CD14-positive monocyte (primary cell): ENCODE measurements around the gene SYNE1. TPM values are rescaled to one million over a fixed set of nuclear protein-coding genes. Genes with fewer than 3 reads are reported as not detected.
A peak's percentile ranks its signal among the peaks of the same experiment; 100 is the strongest.

Experiments
- DNase-seq, 3 donors: peaks; one replicate each; pipeline ENCODE4 v3.0.0-alpha.2; 2011 to 2022
- H2AFZ ChIP-seq: 2 replicates; pipeline ENCODE4 v1.6.0; 2012; ENCODE audit warnings: mild to moderate bottlenecking, low read depth, low read length, inconsistent platforms; ENCODE audit not compliant: insufficient read depth, poor library complexity, severe bottlenecking
- H3K27ac ChIP-seq, 2 donors: 1 replicate in 1 of 2; 2 replicates in 1 of 2; pipeline ENCODE4 v1.5.1; 2012 to 2013; ENCODE audit warnings: low read length in 2 of 2, control low read depth in 1 of 2, inconsistent platforms in 1 of 2, low read depth in 1 of 2, mild to moderate bottlenecking in 1 of 2
- H3K27me3 ChIP-seq, 2 donors: one replicate each; pipeline versions ENCODE4 v1.6.0 to v1.6.1; 2011 to 2013; ENCODE audit warnings: low read length in 2 of 2; ENCODE audit not compliant: control insufficient read depth in 2 of 2, insufficient read depth in 2 of 2
- H3K36me3 ChIP-seq, 2 donors: replicated peaks in 1 of 2; 1 replicate in 1 of 2; 2 replicates in 1 of 2; pipeline versions ENCODE4 v1.5.1 to v1.6.1; 2012 to 2013; ENCODE audit warnings: low read length in 2 of 2, control low read depth in 1 of 2, inconsistent platforms in 1 of 2, mild to moderate bottlenecking in 1 of 2; ENCODE audit not compliant: insufficient read depth in 2 of 2, control insufficient read depth in 1 of 2
- H3K4me1 ChIP-seq, 2 donors: 1 replicate in 1 of 2; 2 replicates in 1 of 2; pipeline versions ENCODE4 v1.5.1 to v1.6.1; 2012 to 2013; ENCODE audit warnings: low read length in 2 of 2, control low read depth in 1 of 2, inconsistent platforms in 1 of 2, mild to moderate bottlenecking in 1 of 2, moderate library complexity in 1 of 2; ENCODE audit not compliant: insufficient read depth in 2 of 2, control insufficient read depth in 1 of 2
- H3K4me2 ChIP-seq: replicated peaks from 2 replicates; pipeline ENCODE3; 2012; ENCODE audit warnings: low read length, moderate library complexity, mild to moderate bottlenecking; ENCODE audit not compliant: poor library complexity, severe bottlenecking; ENCODE audit errors: extremely low read depth
- H3K4me3 ChIP-seq, 3 experiments: fragments of 200-600 bp in 1 of 3; sonication (generic) in 1 of 3; replicated peaks in 1 of 3; 1 replicate in 2 of 3; 2 replicates in 1 of 3; pipeline ENCODE4 v1.5.1; 2011 to 2013; ENCODE audit warnings: low read length in 3 of 3, mild to moderate bottlenecking in 3 of 3, control low read depth in 2 of 3, low read depth in 2 of 3, inconsistent platforms in 1 of 3, moderate library complexity in 1 of 3
- H3K79me2 ChIP-seq: 2 replicates; pipeline ENCODE4 v1.6.0; 2012; ENCODE audit warnings: mild to moderate bottlenecking, control low read depth, inconsistent platforms, low read length, moderate library complexity; ENCODE audit not compliant: insufficient read depth
- H3K9ac ChIP-seq: 2 replicates; pipeline ENCODE4 v1.6.0; 2017; ENCODE audit warnings: low read length, mild to moderate bottlenecking; ENCODE audit not compliant: insufficient read depth, poor library complexity, severe bottlenecking
- H3K9me3 ChIP-seq, 2 donors: replicated peaks in 1 of 2; 1 replicate in 1 of 2; 2 replicates in 1 of 2; pipeline versions ENCODE4 v1.5.1 to v1.6.1; 2012 to 2013; ENCODE audit warnings: low read length in 2 of 2, control low read depth in 1 of 2; ENCODE audit not compliant: control insufficient read depth in 1 of 2, insufficient read depth in 1 of 2
- H4K20me1 ChIP-seq: 2 replicates; pipeline ENCODE4 v1.6.0; 2012; ENCODE audit warnings: mild to moderate bottlenecking, low read length, control low read depth, moderate library complexity; ENCODE audit not compliant: insufficient read depth
- H3K27ac Mint-ChIP-seq, 7 donors: one replicate each; pipeline ENCODE4 v1.8.0; 2020; ENCODE audit warnings: mild to moderate bottlenecking in 7 of 7, mixed read lengths in 7 of 7, moderate library complexity in 6 of 7, inconsistent platforms in 2 of 7
- H3K27me3 Mint-ChIP-seq, 3 donors: one replicate each; pipeline ENCODE4 v1.8.0; 2021 to 2022; ENCODE audit warnings: low read depth in 3 of 3, mild to moderate bottlenecking in 3 of 3, mixed read lengths in 3 of 3, moderate library complexity in 3 of 3, inconsistent platforms in 1 of 3
- H3K36me3 Mint-ChIP-seq, 2 donors: one replicate each; pipeline ENCODE4 v1.8.0; 2020; ENCODE audit warnings: mixed read lengths in 2 of 2, inconsistent platforms in 1 of 2, mild to moderate bottlenecking in 1 of 2
- H3K4me1 Mint-ChIP-seq: one replicate; pipeline ENCODE4 v1.8.0; 2020; ENCODE audit warnings: mild to moderate bottlenecking, mixed read lengths
- H3K4me3 Mint-ChIP-seq, 2 donors: one replicate each; pipeline ENCODE4 v1.8.0; 2020; ENCODE audit warnings: mild to moderate bottlenecking in 2 of 2, mixed read lengths in 2 of 2, moderate library complexity in 1 of 2
- H3K9me3 Mint-ChIP-seq, 7 donors: one replicate each; pipeline ENCODE4 v1.8.0; 2020 to 2022; ENCODE audit warnings: mixed read lengths in 7 of 7, mild to moderate bottlenecking in 6 of 7, moderate library complexity in 6 of 7, inconsistent platforms in 2 of 7
- WGBS: methylation state at CpG from one replicate; pipeline ENCODE4 v1.1.5; 2013; ENCODE audit warnings: missing lambda C conversion rate; ENCODE audit not compliant: insufficient coverage; 5-methylcytosine and 5-hydroxymethylcytosine counted together
- intact Hi-C, 2 donors: fragments of 100-400 bp; cut with micrococcal nuclease; formaldehyde crosslinking; loops; one replicate each; pipeline versions ENCODE4 v1.15.0 to v1.15.1; 2023
- polyA plus RNA-seq, 3 donors: library from polyadenylated mRNA; depleted of rRNA in 1 of 3; unstranded in 2 of 3; stranded (reverse) in 1 of 3; fragments of 300-500 nt in 2 of 3; fragments of >200 nt in 1 of 3; fragmentation: Illumina TruSeq in 2 of 3; gene quantifications; 1 replicate in 2 of 3; 2 replicates in 1 of 3; pipeline ENCODE4 v1.2.3, GENCODE V29; 2012 to 2021
- TF ChIP-seq, protein P1 (sequence below): fragments of 200-600 bp; IDR thresholded peaks from one replicate; pipeline ENCODE4 v1.8.0; 2022; ENCODE audit warnings: antibody characterized with exemption, mild to moderate bottlenecking

The SYNE1 gene
- polyA plus RNA-seq, 3 donors = 3.7 to 24.5 (median 8.1) TPM

DNA sequence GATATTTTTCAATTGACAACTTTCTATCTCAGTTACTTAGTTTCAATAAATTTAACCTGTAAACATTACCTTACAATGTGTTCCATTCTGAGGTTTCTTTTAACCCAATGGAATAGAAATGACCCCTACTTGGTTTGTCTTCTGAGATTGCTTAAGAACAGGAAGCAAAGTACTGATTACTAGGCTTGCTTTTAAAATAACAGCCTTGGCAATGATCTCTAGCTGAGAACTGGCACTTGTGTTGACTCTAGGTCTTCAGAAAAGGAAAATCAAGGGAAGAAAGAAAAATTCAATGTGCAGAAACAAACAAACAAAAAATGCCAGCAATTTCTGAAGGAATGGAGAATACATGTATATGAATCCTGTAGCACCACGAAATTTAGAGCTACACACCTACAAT lies 66.1 kb downstream of the SYNE1 start:
- Histone ChIP-seq H3K4me1 (peaks cover 22 to 34% of the 10 kb centered on the region in 2 donors), H2AFZ (no peak overlapping the region), H3K9me3 (no peaks in the 10 kb centered on the region), H3K79me2 (no peaks in the 10 kb centered on the region), H4K20me1 (no peaks in the 10 kb centered on the region), H3K36me3 (no peaks in the 10 kb centered on the region), H3K9ac (no peak overlapping the region), H3K4me3 (no peak overlapping the region), H3K4me2 (no peak overlapping the region), H3K27ac (no peak overlapping the region), H3K27me3 (no peaks in the 10 kb centered on the region)
- peaks cover 0 to 8% of the 10 kb centered on the region in 2 donors for H3K36me3 Mint-ChIP-seq
- TF ChIP-seq, protein P1, sequence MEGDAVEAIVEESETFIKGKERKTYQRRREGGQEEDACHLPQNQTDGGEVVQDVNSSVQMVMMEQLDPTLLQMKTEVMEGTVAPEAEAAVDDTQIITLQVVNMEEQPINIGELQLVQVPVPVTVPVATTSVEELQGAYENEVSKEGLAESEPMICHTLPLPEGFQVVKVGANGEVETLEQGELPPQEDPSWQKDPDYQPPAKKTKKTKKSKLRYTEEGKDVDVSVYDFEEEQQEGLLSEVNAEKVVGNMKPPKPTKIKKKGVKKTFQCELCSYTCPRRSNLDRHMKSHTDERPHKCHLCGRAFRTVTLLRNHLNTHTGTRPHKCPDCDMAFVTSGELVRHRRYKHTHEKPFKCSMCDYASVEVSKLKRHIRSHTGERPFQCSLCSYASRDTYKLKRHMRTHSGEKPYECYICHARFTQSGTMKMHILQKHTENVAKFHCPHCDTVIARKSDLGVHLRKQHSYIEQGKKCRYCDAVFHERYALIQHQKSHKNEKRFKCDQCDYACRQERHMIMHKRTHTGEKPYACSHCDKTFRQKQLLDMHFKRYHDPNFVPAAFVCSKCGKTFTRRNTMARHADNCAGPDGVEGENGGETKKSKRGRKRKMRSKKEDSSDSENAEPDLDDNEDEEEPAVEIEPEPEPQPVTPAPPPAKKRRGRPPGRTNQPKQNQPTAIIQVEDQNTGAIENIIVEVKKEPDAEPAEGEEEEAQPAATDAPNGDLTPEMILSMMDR = no peak
- no peak for DNase-seq
- intact Hi-C loops = no loop called here
- H3K9me3 Mint-ChIP-seq = peaks cover 0 to 4% (median 0%) of the 10 kb centered on the region in 7 donors
- WGBS = no CpG with 5 or more reads among the region's 1 CpG
- H3K27ac Mint-ChIP-seq = no peak overlapping the region
- H3K27me3 Mint-ChIP-seq = no peaks in the 10 kb centered on the region
- H3K4me1 Mint-ChIP-seq = peaks cover 30% of the 10 kb centered on the region
- no peak overlapping the region for H3K4me3 Mint-ChIP-seq

DNA sequence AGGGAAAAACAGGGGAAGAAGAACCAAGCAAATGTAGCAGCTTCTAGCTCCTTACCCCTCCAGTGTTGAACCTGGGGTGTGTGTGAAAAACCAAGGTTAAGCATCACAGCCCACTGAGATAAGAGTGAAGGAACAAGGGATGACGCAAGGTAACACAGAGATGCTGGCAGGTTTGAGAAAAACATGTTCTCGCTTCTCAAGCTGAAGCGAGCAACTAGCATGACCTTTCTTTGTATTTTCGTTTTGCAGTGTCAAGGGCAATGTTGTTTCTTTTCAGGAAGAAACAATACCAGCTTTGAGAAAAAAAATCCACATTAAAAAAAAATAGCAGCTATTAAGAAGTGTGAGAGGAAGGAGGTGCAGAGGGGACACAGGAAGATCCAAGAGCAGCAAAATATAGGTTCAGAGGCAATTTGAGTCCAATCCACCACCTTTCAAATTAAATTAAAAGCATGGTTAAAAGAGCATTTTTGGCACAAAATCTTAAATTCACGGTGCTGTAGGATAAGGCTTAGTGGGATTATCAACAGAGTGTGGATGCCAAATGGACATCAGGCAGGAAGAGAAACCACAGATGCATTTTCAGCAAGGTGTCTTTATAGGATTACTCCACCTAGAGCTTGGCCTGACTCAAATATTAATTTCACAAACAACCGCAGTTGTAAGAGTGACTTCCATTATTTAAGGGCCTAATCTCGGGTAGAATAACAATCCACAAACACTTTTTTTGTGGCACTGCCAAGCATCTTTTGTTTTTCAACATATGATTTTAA lies 70.9 kb downstream of the SYNE1 start:
- H3K4me2 ChIP-seq = no peak overlapping the region
- TF ChIP-seq, protein P1 = no peak
- no peak for DNase-seq
- H3K4me3 ChIP-seq = no peak overlapping the region
- peaks cover 0 to 4% (median 0%) of the 10 kb centered on the region in 7 donors for H3K9me3 Mint-ChIP-seq
- H3K27me3 ChIP-seq = no peaks in the 10 kb centered on the region
- H3K4me1 Mint-ChIP-seq = peaks cover 3% of the 10 kb centered on the region
- H3K4me3 Mint-ChIP-seq = no peak overlapping the region
- H4K20me1 ChIP-seq = no peaks in the 10 kb centered on the region
- H3K79me2 ChIP-seq = no peaks in the 10 kb centered on the region
- WGBS = 93% methylated on average over 3 of the region's 7 CpGs
- H3K27ac Mint-ChIP-seq = peak overlapping the region in 1 of 7 donors; percentile 55
- no peak overlapping the region for H3K9ac ChIP-seq
- intact Hi-C loops = no loop called here
- peaks cover 0 to 1% (median 0%) of the 10 kb centered on the region in 3 donors for H3K27me3 Mint-ChIP-seq
- peaks cover 3 to 5% of the 10 kb centered on the region in 2 donors for H3K4me1 ChIP-seq
- no peaks in the 10 kb centered on the region for H3K36me3 ChIP-seq
- no peaks in the 10 kb centered on the region for H3K9me3 ChIP-seq
- no peak overlapping the region for H3K27ac ChIP-seq
- no peak overlapping the region for H2AFZ ChIP-seq
- peaks cover 0 to 4% of the 10 kb centered on the region in 2 donors for H3K36me3 Mint-ChIP-seq
